Mesendoderm (in vitro differentiated cells): Measurements from ENCODE around the gene CRABP2.

ENCODE experiments used
- DNase-seq: peaks from one replicate; pipeline ENCODE4 v3.0.0; 2013
- H2AK5ac ChIP-seq: 2 replicates; pipeline ENCODE4 v1.6.1; 2013; ENCODE audit warnings: low read length, inconsistent platforms
- H2BK120ac ChIP-seq: 2 replicates; pipeline ENCODE4 v1.6.1; 2013; ENCODE audit warnings: low read depth, mild to moderate bottlenecking, low read length, moderate library complexity, mixed read lengths
- H2BK15ac ChIP-seq: replicated peaks from 2 replicates; pipeline ENCODE4 v1.6.1; 2013; ENCODE audit warnings: low read depth, mild to moderate bottlenecking, moderate library complexity
- H2BK5ac ChIP-seq: 2 replicates; pipeline ENCODE4 v1.6.1; 2013; ENCODE audit warnings: low read length, inconsistent platforms
- H3K18ac ChIP-seq: 2 replicates; pipeline ENCODE4 v1.6.1; 2013; ENCODE audit warnings: mild to moderate bottlenecking, low read length, mixed read lengths
- H3K23ac ChIP-seq: one replicate; pipeline ENCODE4 v1.6.1; 2013; ENCODE audit warnings: low read length
- H3K27ac ChIP-seq: 2 replicates; pipeline ENCODE4 v1.5.1; 2013; ENCODE audit warnings: low read depth, mild to moderate bottlenecking, inconsistent platforms, low read length, moderate library complexity
- H3K27me3 ChIP-seq: 2 replicates; pipeline ENCODE4 v1.6.1; 2013; ENCODE audit warnings: low read length, control low read depth, mild to moderate bottlenecking, inconsistent platforms; ENCODE audit not compliant: insufficient read depth, poor library complexity
- H3K36me3 ChIP-seq: 2 replicates; pipeline ENCODE4 v1.6.1; 2013; ENCODE audit warnings: low read length, inconsistent platforms; ENCODE audit not compliant: control insufficient read depth, insufficient read depth
- H3K4ac ChIP-seq: one replicate; pipeline ENCODE4 v1.6.1; 2013; ENCODE audit warnings: low read depth, mild to moderate bottlenecking, low read length, moderate library complexity
- H3K4me1 ChIP-seq: 2 replicates; pipeline ENCODE4 v1.6.1; 2013; ENCODE audit warnings: low read depth, low read length, inconsistent platforms; ENCODE audit not compliant: control insufficient read depth
- H3K4me2 ChIP-seq: 2 replicates; pipeline ENCODE4 v1.6.1; 2013; ENCODE audit warnings: low read length
- H3K4me3 ChIP-seq: 2 replicates; pipeline ENCODE4 v1.5.1; 2013; ENCODE audit warnings: mild to moderate bottlenecking, low read length
- H3K56ac ChIP-seq: one replicate; pipeline ENCODE4 v1.6.1; 2013; ENCODE audit warnings: low read length
- H3K79me1 ChIP-seq: 2 replicates; pipeline ENCODE4 v1.6.1; 2013; ENCODE audit warnings: low read length, inconsistent platforms
- H3K79me2 ChIP-seq: 2 replicates; pipeline ENCODE4 v1.6.1; 2013; ENCODE audit warnings: mild to moderate bottlenecking, low read length; ENCODE audit not compliant: control insufficient read depth, insufficient read depth
- H3K9ac ChIP-seq: 2 replicates; pipeline ENCODE4 v1.6.1; 2013; ENCODE audit warnings: low read length, inconsistent platforms
- H4K5ac ChIP-seq: one replicate; pipeline ENCODE4 v1.6.1; 2013; ENCODE audit warnings: low read length
- H4K8ac ChIP-seq: one replicate; pipeline ENCODE4 v1.6.1; 2013; ENCODE audit warnings: low read depth, mild to moderate bottlenecking, control low read depth, low read length, moderate library complexity
- WGBS: extraction: QIAGEN DNeasy Blood & Tissue Kit; methylation state at CpG from one replicate; pipeline ENCODE4 v1.1.7; 2013; ENCODE audit warnings: low lambda C conversion rate, missing lambda C conversion rate; ENCODE audit not compliant: insufficient coverage; ENCODE audit errors: extremely low coverage; 5-methylcytosine and 5-hydroxymethylcytosine counted together

Gene CRABP2

DNA sequence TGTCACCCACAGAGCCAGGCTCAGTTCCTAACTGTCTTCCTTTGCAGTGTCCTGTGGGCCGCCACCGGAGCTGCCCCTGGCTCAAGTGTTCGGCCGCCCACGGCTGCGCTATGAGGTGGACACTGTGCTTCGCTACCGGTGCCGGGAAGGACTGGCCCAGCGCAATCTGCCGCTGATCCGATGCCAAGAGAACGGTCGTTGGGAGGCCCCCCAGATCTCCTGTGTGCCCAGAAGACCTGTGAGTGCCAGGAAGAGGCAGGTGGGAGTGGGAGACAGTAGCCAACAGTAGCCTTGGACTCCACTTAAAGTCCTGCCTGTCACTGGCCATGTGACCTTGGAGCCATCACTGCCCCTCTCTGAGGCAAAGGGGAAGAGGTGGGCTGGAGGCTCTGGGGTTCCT is 46.9 kb downstream of the CRABP2 start:
- no peak for DNase-seq
- no CpG with 5 or more reads among the region's 14 CpGs for WGBS
- Histone ChIP-seq H3K4ac (no peak overlapping the region), H2AK5ac (no peak overlapping the region), H3K9ac (no peak overlapping the region), H3K79me1 (no peaks in the 10 kb centered on the region), H2BK5ac (no peak overlapping the region), H3K4me1 (peaks cover 11% of the 10 kb centered on the region), H3K36me3 (no peaks in the 10 kb centered on the region), H4K8ac (no peak overlapping the region), H2BK15ac (no peak overlapping the region), H3K23ac (no peak overlapping the region), H3K27me3 (peaks cover 5% of the 10 kb centered on the region), H3K27ac (no peak overlapping the region), H3K4me2 (no peak overlapping the region), H3K79me2 (no peaks in the 10 kb centered on the region), H3K4me3 (no peak overlapping the region), H2BK120ac (no peak overlapping the region), H3K56ac (no peak overlapping the region), H3K18ac (no peak overlapping the region), H4K5ac (no peak overlapping the region)

DNA sequence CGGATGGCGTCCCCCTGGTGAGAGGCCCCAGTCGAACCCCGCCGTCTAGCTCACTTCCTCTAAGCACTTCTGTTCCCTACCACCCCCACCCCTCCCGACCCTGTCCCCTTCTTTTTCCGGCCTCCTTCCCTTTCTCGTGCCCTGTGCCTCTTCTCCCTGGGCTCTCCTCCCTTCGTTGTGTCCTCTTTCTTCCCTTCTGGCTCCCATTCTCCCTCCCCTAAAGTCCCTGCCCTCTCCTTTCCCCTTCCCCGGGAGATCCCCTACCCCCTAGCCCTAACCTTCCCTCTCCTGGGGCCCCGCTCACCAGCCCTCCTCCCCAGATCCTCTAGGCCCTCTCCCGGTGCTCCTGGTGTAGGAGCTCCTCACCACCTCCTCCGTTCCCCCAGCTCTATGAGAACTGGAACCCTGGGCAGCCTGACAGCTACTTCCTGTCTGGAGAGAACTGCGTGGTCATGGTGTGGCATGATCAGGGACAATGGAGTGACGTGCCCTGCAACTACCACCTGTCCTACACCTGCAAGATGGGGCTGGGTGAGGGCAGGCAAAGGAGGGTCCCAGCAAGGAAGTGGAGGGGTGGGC is 47.6 kb downstream of the CRABP2 start:
- Histone ChIP-seq H3K56ac (peak overlapping the region; percentile 39), H3K4ac (no peak overlapping the region), H3K4me3 (no peak overlapping the region), H3K79me1 (no peaks in the 10 kb centered on the region), H3K27me3 (peaks cover 5% of the 10 kb centered on the region), H2BK120ac (no peak overlapping the region), H2BK5ac (no peak overlapping the region), H3K4me2 (no peak overlapping the region), H3K27ac (no peak overlapping the region), H3K4me1 (peaks cover 9% of the 10 kb centered on the region), H3K79me2 (no peaks in the 10 kb centered on the region), H4K8ac (no peak overlapping the region), H3K9ac (peak overlapping the region; percentile 32), H3K36me3 (no peaks in the 10 kb centered on the region), H3K23ac (no peak overlapping the region), H2AK5ac (no peak overlapping the region), H4K5ac (no peak overlapping the region), H2BK15ac (no peak overlapping the region), H3K18ac (no peak overlapping the region)
- WGBS, result no CpG with 5 or more reads among the region's 15 CpGs
- DNase-seq, result no peak

DNA sequence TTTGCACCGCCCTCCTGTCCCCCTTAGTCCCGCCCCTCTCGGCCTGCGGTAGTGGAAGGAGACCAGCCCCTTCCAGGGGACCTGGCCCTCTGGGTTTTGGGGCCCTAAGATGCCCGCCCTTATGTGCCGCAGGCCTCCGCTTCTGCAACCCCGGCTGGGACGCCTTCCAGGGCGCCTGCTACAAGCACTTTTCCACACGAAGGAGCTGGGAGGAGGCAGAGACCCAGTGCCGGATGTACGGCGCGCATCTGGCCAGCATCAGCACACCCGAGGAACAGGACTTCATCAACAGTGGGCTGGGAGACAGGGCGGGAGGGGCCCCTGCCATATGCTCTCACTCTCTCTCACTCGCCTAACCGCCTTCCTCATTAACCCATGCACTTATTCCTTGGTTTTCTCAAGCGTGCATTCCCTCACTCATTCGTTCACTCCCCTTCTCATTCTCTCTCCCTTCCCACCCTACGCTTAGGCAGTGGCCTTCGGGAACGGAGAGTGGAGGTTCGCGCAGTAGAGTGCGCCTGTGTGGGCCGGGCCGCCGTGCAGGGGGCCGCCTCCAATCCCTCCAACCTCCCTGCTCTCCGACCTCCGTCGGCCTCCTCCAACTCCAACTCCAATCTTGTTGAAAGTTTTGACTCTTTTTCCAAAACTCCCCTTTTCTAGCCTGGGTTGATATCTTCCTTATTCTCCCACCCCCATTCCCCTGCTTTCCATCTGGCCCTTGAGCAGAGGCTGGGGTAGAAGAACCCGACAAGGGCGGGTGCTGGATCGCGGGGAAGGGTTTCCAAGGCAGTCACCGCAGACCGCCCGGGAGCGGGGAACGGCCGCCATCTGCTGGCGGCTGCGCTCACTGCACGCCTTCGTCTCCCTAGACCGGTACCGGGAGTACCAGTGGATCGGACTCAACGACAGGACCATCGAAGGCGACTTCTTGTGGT is 48.3 kb downstream of the CRABP2 start:
- Histone ChIP-seq H3K4me2 (peak overlapping the region; percentile 95), H3K18ac (no peak overlapping the region), H3K4me3 (peak overlapping the region; percentile 17), H3K79me1 (no peaks in the 10 kb centered on the region), H3K36me3 (no peaks in the 10 kb centered on the region), H3K27ac (no peak overlapping the region), H2BK120ac (no peak overlapping the region), H3K27me3 (peaks cover 5% of the 10 kb centered on the region), H3K23ac (peak overlapping the region; percentile 81), H4K5ac (no peak overlapping the region), H3K4me1 (peaks cover 7% of the 10 kb centered on the region), H3K4ac (no peak overlapping the region), H2BK15ac (no peak overlapping the region), H3K9ac (peak overlapping the region; percentile 53), H4K8ac (no peak overlapping the region), H2AK5ac (no peak overlapping the region), H2BK5ac (no peak overlapping the region), H3K79me2 (no peaks in the 10 kb centered on the region), H3K56ac (peak overlapping the region; percentile 62)
- peak; percentile 72 for DNase-seq
- no CpG with 5 or more reads among the region's 54 CpGs for WGBS

DNA sequence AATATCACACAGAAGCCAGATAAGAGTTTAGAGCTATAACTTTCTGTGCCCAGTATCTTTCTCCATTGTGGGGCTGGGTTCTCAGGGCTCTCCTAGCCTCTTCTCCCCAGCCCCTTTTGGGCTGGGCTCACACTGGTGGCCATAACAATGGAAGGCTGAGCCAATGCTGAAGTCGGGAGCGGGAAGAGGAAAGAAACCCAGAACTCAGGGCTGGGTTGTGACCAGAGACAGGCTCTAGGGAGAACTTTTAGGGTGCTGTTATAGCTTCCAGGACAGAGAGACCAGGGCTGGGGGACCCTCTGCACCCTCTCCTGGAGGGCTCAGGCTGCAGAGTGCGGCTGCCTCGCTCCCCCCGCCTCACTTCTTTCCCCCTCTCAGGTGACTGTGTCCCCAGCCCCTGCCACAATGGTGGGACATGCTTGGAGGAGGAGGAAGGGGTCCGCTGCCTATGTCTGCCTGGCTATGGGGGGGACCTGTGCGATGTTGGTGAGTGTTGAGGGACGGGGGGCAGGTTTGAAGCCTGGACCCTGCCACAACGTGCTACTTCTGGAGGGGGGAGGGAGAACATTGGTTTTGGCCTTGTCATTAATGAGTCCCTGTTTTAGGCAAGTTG is 49.4 kb downstream of the CRABP2 start:
- WGBS, result no CpG with 5 or more reads among the region's 9 CpGs
- Histone ChIP-seq H3K79me2 (no peaks in the 10 kb centered on the region), H4K8ac (no peak overlapping the region), H2BK5ac (no peak overlapping the region), H3K27ac (no peak overlapping the region), H3K56ac (no peak overlapping the region), H3K4ac (no peak overlapping the region), H3K79me1 (no peaks in the 10 kb centered on the region), H2BK120ac (no peak overlapping the region), H3K18ac (no peak overlapping the region), H3K4me1 (peaks cover 6% of the 10 kb centered on the region), H3K27me3 (peaks cover 5% of the 10 kb centered on the region), H3K36me3 (no peaks in the 10 kb centered on the region), H3K9ac (no peak overlapping the region), H3K4me2 (no peak overlapping the region), H2BK15ac (no peak overlapping the region), H3K23ac (no peak overlapping the region), H4K5ac (no peak overlapping the region), H3K4me3 (no peak overlapping the region), H2AK5ac (no peak overlapping the region)
- no peak for DNase-seq

DNA sequence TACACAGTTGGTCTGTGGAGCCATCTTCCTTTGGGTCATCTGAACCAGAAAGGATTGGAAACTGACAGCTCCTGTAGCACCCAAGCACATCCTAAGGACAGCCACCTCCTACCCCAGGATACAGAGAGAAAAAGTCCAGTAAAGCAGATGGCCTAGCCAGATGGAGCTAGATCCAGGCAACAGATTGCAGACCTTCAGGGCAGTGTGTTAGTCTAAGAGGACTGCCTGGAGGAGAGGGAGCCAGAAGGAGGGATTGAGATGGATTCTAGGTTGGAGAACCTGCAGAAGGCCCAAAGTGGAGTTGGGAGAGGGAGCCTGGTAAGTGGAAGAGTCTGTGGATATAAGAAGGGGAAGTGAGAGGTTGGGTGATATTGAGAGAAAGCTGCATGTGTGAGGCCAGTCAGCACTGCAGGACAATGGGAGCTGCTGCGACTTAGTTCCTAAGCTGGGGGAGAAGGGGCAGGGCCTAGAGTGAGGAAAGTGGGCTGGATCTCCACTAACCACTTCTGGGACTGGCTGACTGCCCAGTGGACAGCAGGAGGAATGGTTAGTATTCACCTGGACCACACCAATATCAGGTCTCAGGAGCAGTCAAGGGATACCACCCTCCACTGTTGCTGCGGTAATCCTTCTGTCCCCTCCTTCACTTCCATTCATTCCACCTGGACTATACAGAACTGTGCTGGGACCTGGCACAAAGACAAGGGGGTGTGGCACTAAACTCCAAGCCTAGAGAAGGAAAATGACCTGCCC is 50.1 kb downstream of the CRABP2 start:
- no peak overlapping the region for H3K18ac ChIP-seq
- DNase-seq, result no peak
- H4K5ac ChIP-seq, result no peak overlapping the region
- H2AK5ac ChIP-seq, result no peak overlapping the region
- WGBS, result no CpG with 5 or more reads among the region's 2 CpGs
- no peak overlapping the region for H3K4me3 ChIP-seq
- no peak overlapping the region for H3K4me2 ChIP-seq
- no peak overlapping the region for H2BK5ac ChIP-seq
- no peaks in the 10 kb centered on the region for H3K36me3 ChIP-seq
- no peak overlapping the region for H3K4ac ChIP-seq
- H3K79me1 ChIP-seq, result no peaks in the 10 kb centered on the region
- no peak overlapping the region for H4K8ac ChIP-seq
- no peak overlapping the region for H2BK120ac ChIP-seq
- no peak overlapping the region for H3K56ac ChIP-seq
- H3K27me3 ChIP-seq, result peaks cover 5% of the 10 kb centered on the region
- H3K79me2 ChIP-seq, result no peaks in the 10 kb centered on the region
- no peak overlapping the region for H3K9ac ChIP-seq
- H3K27ac ChIP-seq, result no peak overlapping the region
- H2BK15ac ChIP-seq, result no peak overlapping the region
- H3K4me1 ChIP-seq, result peaks cover 3% of the 10 kb centered on the region
- H3K23ac ChIP-seq, result no peak overlapping the region
